ENCODE data around the gene CSF2RB. TPM values are rescaled to one million over a fixed set of nuclear protein-coding genes. Genes with fewer than 3 reads are reported as not detected.

CSF2RB gene
- total RNA-seq, 1 experiment from 2014 or later = not detected

DNA sequence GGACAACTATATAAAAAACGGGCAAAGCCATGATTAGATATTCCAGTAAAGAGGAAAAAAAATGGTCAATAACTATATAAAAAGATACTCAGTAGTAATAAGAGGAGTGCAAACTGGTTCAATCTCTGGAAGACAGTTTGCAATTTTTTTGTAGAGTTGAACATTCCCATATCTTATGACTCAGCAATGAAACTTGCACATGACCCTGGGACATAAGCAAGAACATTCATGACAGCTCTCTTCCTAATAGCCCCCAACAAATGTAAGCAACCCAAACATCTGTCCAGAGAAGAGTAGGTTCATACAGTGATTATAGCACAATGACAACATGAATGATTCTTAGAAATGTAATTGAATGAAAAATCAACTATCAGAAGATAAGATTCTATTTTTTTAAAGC is 21.8 kb upstream of the CSF2RB start:
- DNase-seq (ENCODE audit: low read depth) = no peak

DNA sequence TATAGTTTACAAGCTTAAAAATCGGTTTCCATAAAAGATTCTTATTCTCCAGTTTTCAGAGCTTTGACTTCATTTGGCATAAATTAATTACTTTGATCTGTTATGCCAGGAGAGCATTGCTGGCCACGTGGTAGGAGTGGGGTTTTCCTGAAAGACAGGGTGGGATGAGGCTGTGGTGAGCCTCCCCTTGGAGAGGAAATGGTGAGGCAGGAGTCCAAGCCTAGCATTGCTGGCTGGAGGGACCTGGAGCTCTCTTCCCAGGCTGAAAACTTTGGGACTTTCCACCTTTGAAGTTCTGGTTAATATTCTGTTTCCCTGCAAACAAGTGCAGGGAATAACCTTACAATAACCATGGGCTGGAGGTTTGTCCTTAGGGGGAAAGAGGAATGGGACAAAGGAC is 21.1 kb upstream of the CSF2RB start:
- peak; percentile 13 for DNase-seq (ENCODE audit: low read depth)

DNA sequence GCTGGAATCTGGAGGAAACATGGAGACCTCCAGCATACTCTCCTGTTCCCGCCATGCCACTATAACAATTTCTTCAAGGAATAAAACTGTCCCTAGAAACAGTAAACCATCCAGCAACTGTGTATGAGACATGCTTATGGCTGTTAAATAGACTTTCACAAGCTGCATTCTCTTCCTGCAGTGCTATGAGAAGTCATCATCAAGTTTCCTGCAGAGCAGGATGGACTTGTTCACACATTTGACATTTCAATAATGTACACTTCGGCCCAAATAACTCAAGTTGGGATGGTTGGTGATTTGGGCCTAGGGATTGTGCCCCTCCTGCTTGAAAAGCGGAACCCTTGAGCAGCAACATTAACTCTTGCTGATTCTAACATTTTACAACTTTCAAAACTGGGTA is 20.2 kb upstream of the CSF2RB start:
- DNase-seq (ENCODE audit: low read depth) = no peak

DNA sequence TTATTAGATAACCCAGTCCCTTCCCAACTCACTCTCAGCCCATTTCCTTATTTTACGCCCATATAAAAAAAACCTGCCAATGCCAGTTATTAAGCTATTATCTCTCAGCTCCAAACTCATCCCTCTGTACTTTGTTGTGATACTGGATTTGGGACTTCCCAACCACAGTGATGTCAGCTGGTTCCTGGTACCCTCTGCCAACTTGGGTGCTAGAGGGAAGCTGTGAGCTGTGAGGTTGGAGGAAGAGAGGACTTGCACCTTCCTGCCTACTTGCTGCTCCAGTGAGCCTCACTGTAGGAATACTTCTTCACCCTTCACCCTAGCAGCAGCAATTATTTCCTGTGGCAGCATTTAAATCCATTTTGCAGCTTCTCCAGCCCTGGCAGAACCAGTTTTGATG is 19.2 kb upstream of the CSF2RB start:
- no peak for DNase-seq (ENCODE audit: low read depth)

DNA sequence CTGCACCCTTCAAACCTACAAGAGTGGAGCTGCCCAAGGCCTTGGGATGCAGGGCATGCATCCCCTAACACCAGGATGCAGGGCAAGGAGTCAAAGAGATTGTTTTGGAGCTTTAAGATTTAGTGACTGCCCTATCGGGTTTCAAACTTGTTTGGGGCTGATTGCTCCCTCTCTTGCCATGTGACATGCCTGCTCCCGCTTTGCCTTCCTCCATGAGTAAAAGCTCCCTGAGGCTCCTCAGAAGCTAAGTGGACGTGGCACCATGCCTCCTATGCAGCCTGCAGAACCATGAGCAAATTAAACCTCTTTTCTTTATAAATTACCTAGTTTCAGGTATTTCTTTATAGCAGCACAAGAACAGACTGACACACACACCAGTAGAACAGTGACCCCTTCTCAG is 15.8 kb upstream of the CSF2RB start:
- no peak for DNase-seq (ENCODE audit: low read depth)

DNA sequence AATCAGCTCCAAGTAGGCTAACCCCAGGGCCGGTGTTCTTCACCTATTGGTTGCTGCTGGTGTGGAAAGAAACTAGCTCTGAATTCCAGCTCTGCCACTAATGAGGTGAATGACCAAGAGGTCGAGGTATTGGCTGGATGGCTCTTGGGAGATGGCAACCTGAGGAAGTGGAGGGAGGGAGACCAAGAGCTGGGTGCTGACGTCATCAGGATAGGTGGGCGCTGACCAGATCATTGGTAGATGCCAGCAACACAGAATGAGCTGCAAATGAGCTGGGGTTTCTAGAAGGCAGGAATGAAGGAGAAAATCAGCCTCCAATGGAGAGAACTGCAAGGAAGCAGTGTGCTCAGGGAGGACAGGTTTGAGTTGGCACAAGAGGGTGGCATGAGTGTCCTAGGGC is 14.7 kb upstream of the CSF2RB start:
- no peak for DNase-seq (ENCODE audit: low read depth)

DNA sequence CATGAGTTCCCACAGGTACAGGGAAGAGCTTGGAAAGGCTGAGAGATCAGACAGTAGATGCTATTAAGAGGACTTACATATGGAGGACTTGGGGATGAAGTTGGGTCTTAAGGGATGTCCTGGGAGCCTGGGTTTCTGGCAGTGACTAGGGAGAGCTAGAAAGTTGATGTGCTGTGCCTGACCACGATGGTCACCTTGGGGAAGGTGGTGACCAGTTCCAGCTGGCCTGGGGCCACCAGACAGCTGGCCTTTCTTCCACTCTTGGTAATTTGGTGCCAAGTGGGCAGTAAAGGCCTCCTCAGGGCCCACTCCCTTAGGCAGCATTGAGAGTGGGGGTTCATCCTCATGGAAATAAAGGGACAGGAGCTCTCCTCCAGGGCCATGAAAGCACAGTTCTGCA is 13.9 kb upstream of the CSF2RB start:
- DNase-seq (ENCODE audit: low read depth) = no peak

DNA sequence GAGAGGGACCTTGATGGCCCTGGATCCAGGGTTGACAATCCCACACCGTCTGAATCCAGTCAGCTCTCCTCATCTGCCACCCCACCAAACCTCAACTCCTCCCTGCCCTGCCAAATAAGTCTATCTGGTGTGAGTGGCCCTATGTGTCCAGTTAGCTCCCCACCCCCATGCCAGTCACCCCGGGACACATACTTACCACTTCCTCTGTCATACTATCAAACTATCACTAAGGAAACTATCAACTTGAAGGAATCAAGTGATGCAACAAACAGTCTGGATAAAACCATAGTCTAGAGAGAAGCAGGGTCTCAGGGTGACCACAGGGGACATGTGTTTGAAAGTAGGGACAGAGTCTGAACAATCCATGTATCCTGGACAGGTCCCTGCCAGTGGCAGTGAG is 13.2 kb upstream of the CSF2RB start:
- DNase-seq (ENCODE audit: low read depth) = no peak

DNA sequence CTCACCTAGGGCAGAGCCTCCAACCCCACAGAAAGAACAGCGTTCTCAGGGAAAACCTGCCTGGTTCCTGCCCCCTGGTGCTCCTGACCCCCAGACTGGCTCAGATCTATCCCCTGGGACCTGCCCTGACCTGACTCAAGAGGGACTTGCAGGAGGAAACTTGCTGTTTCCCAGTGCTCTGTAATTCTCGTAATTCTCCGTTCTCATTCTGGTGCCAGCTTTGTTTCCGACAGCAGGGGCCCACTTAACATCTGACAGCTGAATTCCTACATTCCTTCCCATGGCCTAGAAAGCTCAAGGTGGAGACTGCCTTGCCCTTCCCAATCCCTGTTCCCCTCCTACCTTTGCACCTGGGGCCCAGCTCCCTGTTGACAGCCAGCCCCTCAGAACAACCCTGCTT is 12.5 kb upstream of the CSF2RB start:
- DNase-seq (ENCODE audit: low read depth) = no peak

DNA sequence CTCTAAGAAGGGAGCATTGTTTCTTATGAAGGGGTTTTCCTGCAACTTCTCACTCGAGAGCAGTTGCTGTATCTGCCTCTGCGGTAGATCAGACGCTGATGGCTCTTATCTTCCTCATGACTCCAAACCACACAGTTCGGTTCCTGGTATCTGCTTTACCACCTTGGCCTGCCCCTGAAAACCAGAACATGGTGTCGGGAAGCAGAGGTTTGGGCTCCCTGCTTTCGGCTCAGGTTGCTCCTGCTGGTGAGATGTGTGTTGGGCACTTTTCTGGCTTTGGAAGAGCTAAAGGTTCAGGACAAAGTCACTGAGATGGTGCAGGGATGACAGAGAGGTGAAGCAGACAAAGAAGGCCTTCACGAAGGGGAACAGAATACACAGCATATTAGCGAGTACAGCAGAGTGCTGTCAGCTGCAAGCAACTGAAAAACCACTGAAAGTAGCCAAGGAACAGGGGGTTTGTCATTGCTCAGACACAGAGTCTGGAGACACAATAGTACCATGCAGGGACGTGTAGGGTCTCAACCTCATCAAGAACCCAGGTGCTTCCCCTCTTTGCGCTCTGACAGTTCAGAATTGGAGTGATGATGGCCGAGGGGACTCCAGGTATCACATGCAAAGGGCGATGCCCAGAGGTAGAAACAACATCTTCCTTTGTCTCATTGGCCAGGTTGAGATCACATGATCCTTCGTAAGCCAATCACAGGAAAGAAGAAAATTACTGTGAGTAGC is 11.9 kb upstream of the CSF2RB start:
- no peak for DNase-seq (ENCODE audit: low read depth)

DNA sequence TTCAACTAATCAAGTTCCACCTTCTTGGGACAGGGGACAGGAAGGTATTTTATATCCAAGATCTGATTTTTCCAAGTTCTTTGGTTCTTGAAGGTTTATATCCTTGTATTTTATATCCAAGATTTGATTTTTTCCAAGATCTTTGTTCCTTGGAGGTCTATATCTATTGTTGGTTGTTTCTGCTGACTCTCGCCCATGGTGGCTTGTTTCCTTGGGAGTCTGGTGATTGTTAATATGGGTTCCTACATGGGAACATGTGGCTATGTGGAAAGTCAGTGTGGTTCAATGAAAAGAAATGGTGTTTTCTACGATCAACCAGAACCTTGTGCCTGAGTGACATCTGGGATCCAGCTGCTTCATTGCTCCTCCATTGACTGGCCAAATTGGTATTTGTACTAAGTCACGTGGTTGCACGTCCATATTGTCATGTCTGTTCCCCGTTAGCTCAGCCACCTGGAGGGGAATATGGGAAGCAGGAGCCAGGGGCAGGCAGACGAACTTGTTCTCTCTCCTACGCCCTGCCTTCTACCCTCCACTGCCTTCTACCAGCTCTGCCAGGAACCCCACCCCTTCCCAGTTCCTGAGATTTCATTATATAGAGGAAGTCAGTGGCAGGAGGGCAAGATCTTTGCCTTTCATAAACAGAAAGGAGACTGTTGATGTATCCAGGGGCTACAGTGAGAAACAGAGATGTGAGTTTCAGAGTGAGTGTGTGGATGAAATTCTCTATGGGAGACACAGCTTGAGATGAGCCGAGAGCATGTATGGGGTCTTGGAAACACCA is 11.1 kb upstream of the CSF2RB start:
- no peak for DNase-seq (ENCODE audit: low read depth)

DNA sequence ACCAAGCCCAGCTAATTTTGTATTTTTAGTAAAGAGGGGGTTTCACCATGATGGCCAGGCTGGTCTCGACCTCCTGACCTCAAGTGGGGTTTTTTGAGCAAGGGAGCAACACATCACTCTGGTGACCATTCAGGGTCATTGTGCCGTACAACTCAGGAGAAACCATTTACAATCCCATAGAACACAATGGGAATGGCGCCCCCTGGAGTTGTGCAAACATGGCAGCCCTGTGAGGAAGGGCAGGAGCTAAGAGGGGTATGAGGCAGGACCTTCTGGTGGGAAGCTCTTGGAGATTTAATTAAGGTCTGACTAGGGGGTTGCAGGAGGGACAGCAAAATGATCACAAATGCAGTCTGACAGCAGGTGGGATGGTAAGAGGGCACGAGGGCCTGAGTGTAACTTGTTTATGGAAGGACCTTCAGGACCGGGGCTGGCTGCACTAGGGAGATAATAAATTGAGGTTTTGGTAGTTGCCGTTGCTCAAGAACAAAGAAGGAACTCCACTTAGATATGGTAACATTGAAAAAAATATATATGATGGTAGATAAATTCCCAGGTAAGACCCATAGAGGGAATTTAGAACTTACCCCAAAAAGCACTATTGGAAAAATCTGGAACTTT is 9.1 kb upstream of the CSF2RB start:
- DNase-seq (ENCODE audit: low read depth) = no peak

DNA sequence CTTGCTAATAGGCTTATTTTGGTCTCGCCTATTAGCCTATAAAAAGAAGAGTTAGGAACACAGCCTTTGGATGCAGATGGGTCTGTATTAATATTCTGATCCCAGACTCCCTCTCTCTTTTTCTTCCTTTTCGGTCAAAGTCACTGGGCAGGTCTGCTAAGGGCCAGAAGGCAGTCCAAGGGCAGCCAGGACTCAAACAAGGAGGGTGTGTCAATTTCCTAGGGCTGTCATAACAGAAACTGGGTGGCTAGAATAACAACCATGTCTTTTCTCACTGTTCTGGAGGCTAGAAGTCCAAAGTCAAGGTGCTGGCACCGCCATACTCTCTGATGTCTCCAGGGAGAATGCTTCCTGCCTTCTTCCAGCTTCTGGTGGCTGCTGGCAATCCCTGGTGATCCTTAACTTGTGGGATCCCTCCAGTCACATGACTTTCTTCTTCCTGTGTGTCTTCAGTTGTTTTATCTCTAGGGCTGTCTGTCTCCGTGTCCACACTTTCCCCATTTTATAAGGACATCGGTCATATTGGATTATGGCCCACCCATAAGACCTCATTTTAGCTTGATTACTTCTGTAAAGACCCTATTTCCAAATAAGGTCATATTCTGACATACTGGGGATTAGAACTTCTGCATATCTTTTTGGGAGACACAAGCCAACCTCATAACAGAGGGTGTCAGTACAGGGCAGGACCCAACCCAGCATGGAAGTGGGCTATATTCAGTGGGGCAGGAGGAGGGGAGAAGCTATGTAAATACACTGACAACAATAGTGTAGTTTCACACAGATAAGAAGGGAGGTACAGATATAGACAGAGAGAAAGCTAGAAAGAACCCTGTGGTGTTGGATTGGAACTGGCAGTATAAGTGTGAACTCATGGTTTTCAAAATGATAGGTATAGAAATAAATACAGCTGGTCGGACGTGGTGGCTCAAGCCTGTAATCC is 5.9 kb upstream of the CSF2RB start:
- no peak for DNase-seq (ENCODE audit: low read depth)

DNA sequence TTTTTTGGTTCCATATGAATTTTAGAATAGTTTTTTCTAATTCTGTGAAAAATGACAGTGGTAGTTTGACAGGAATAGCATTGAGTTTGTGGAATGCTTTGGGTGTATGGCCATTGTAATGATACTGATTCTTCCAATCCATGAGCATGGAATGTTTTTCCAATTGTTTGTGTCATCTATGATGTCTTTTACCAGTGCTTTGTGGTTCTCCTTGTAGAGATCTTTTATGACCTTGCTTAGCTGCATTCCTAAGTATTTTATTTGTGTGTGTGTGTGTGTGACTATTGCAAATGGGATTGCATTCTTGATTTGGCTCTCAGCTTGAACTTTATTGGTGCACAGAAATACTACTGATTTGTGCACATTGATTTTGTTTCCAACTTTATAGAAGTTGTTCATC is 3.0 kb upstream of the CSF2RB start:
- DNase-seq (ENCODE audit: low read depth) = no peak

DNA sequence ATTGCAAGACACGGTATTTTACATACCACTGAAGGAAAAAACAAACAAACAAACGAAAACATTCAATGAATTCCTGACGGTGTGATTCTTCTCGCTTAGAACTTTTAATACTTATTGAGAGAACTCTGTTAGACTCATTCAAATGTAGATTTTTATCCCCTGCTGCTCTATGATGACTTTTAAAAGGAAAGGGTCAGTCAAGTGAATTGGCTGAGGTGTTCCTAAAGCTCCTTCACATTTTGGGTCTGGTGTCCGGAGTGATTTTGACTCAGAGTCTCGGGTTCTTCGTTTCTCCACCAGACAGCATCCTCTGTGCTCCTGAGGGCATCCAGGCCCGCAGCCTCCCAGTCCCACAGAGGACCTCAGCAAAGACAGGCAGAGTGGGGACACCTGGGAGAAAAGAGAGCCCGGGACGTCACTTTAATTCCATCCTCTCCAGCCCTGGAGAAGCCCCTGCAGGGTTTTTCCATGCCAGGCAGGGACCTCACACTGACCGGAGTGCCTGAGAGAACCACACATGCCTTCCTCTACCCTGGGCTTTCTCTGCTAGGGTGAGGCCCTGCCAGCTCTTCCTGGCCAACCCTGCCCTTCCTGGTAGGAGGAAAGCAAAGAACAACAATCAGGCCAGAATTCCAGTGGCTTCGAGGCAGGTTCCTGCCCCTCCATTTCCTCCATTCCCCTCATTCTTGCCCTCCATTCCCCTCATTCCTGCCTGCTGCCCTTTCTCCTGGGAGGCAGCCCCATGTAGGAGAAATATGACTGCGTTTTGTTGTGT is 1.4 kb upstream of the CSF2RB start:
- DNase-seq (ENCODE audit: low read depth) = no peak

DNA sequence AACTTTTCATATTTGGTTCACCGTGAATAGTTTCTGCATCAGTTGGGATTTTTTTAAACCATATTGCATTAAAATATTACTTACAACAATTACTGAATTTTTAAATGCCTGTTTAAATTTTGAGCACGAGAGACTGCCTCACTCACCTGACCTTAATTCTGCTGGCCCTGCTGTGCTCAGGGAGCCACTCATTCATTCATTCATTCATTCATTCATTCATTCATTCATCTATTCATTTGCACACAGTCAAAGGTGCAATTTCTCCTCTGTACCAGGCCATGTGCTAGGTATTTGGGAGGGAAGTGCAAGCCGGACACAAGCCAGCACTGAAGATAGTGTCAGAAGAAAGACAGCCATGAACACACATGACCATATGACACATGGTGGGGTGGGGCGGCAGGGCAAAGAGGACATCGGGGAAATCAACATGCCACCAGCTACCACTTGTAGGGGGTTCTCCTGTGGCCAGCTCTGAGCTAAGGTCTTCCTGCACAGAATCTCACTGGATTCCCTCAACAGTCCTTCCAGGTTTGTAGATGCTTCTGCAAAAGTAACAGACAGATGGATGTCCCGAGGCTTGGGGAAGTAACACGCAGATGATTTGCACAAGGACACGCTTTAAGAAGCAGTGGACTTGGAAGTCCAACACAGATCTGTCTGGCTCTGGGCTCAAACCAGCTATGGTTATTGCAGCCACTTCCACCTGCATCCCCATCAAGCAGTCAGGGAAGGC is 568 bp upstream of the CSF2RB start:
- no peak for DNase-seq (ENCODE audit: low read depth)

DNA sequence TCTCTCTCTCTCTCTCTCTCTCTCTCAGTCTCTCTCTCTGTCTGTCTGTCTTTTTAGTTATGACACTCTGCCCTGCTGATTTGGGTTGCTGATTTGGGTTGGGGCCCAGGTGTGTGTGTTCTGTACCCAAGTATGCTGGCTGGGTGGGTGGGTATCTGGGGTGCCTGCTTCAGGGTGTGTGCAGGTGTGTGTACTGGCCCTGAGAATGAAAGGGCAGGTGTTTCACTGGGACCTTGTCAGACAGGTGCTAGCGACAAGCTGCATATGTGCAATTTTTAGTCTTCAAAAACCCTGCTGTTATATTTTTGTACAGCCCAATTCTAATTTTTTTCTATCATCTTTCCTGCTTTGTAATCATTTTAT is 943 bp downstream of the CSF2RB start:
- DNase-seq (ENCODE audit: low read depth) = no peak

DNA sequence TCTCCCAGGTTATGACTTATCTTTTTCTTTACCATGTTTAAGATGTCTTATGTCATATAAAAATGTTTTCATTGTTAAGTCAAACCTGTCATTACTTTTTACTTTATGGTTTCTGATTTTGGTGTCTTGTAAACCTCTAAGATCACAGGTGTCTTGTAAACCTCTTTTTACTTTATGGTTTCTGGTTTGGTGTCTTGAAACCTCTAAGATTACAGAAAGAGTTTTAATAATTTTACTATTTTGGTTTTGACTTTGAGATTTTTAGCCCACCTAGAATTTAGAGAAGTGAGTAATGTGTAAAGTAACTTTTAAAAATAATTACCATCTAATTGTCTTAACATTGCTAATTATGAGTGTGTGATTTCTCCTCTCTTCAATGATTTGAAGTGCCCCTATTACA is 2.6 kb downstream of the CSF2RB start:
- DNase-seq (ENCODE audit: low read depth) = no peak

DNA sequence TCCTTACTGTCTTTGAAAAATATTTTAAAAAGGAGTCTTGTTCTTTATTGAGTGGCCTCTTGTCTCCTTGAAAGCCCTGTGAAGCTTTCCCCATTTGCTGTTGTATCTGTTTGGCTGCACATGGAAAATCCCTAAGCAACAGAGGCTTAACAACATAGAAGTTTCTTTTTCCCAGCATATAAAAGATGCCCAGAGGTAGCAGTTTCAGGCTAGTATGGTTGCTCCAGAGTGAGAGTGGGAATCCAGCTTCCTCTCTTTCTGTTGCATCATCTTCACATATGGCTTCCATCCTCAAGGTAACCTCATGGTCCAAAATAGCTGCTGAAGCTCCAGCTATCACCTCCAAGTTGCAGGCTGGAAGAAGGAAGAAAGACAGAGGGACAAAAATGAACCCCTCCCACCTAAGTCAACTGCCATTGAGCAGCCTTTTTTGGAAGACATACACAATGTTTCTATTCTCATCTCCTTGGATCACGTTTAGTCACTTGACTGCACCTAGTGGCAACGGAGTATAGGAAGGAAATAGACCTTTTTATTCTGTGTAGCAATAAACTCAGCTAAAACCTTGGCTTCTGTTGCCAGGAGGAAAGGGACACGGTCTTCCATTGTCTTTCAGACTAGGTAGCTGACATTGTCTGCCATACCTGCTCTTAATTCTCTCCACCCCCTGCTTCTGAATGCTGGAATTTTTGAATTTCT is 5.3 kb downstream of the CSF2RB start:
- DNase-seq (ENCODE audit: low read depth) = no peak
